Liver (tissue), 9 donors: ENCODE results near the gene SH3BP5. TPM values are rescaled to one million over a fixed set of nuclear protein-coding genes. Genes with fewer than 3 reads are reported as not detected.

ENCODE experiments used
- DNase-seq: peaks from one replicate; pipeline ENCODE4 v3.0.0-alpha.2; 2017; ENCODE audit warnings: low spot score
- H3K27ac ChIP-seq, 2 donors: one replicate each; pipeline ENCODE4 v1.7.0; 2013; ENCODE audit warnings: inconsistent platforms in 2 of 2, low read length in 2 of 2, control low read depth in 1 of 2, low read depth in 1 of 2, mild to moderate bottlenecking in 1 of 2
- H3K27me3 ChIP-seq, 4 donors: one replicate each; pipeline versions ENCODE4 v1.6.1 to v1.7.0; 2013; ENCODE audit warnings: low read length in 3 of 4, inconsistent platforms in 1 of 4, mild to moderate bottlenecking in 1 of 4, moderate library complexity in 1 of 4; ENCODE audit not compliant: control insufficient read depth in 4 of 4, insufficient read depth in 4 of 4
- H3K36me3 ChIP-seq, 4 donors: one replicate each; pipeline versions ENCODE4 v1.6.1 to v1.7.0; 2013; ENCODE audit warnings: low read length in 3 of 4, mild to moderate bottlenecking in 3 of 4, low read depth in 1 of 4, moderate library complexity in 1 of 4; ENCODE audit not compliant: control insufficient read depth in 4 of 4, insufficient read depth in 3 of 4
- H3K4me1 ChIP-seq, 4 donors: one replicate each; pipeline versions ENCODE4 v1.6.1 to v1.7.0; 2013; ENCODE audit warnings: low read length in 3 of 4, mild to moderate bottlenecking in 3 of 4, moderate library complexity in 1 of 4; ENCODE audit not compliant: control insufficient read depth in 4 of 4, insufficient read depth in 4 of 4
- H3K4me3 ChIP-seq, 3 donors: one replicate each; pipeline versions ENCODE4 v1.6.1 to v1.7.0; 2013; ENCODE audit warnings: low read length in 3 of 3, control low read depth in 1 of 3, low read depth in 1 of 3, mild to moderate bottlenecking in 1 of 3
- H3K9ac ChIP-seq, 2 donors: one replicate each; pipeline ENCODE4 v1.7.0; 2013; ENCODE audit warnings: low read length in 2 of 2, mild to moderate bottlenecking in 2 of 2, moderate library complexity in 2 of 2, control low read depth in 1 of 2, low read depth in 1 of 2
- H3K9me3 ChIP-seq, 4 donors: one replicate each; pipeline versions ENCODE4 v1.6.1 to v1.7.0; 2013; ENCODE audit warnings: low read length in 3 of 4; ENCODE audit not compliant: control insufficient read depth in 4 of 4
- CTCF ChIP-seq: fragments of 150-350 bp; IDR thresholded peaks from 2 replicates; pipeline ENCODE4 v1.5.1; 2017; ENCODE audit warnings: improper control_type of control experiment, low read depth, low read length; ENCODE audit not compliant: missing input control
- EGR1 ChIP-seq, 2 donors: IDR thresholded peaks; 2 replicates each; pipeline ENCODE4 v1.6.1; 2016 to 2018; ENCODE audit warnings: antibody characterized with exemption in 2 of 2, low read depth in 2 of 2
- FOXA1 ChIP-seq: IDR thresholded peaks from 2 replicates; pipeline ENCODE4 v1.6.1; 2016; ENCODE audit warnings: antibody characterized with exemption
- FOXA2 ChIP-seq: IDR thresholded peaks from 2 replicates; pipeline ENCODE4 v1.6.1; 2016; ENCODE audit warnings: antibody characterized with exemption
- GABPA ChIP-seq, 2 donors: IDR thresholded peaks in 1 of 2; conservative IDR thresholded peaks in 1 of 2; 2 replicates each; pipeline ENCODE4 v1.6.1; 2016; ENCODE audit warnings: antibody characterized with exemption in 2 of 2, mild to moderate bottlenecking in 1 of 2, moderate library complexity in 1 of 2
- HNF4A ChIP-seq, 2 donors: conservative IDR thresholded peaks; 2 replicates each; pipeline ENCODE4 v1.6.1; 2016; ENCODE audit warnings: antibody characterized with exemption in 2 of 2, mild to moderate bottlenecking in 2 of 2
- HNF4G ChIP-seq: IDR thresholded peaks from 2 replicates; pipeline ENCODE4 v1.6.1; 2016; ENCODE audit warnings: antibody characterized with exemption
- JUND ChIP-seq, 2 donors: IDR thresholded peaks; 2 replicates each; pipeline ENCODE4 v1.6.1; 2016; ENCODE audit warnings: antibody characterized with exemption in 2 of 2
- MAX ChIP-seq: IDR thresholded peaks from 2 replicates; pipeline ENCODE4 v1.6.1; 2016; ENCODE audit warnings: antibody characterized with exemption
- NR2F2 ChIP-seq: IDR thresholded peaks from 2 replicates; pipeline ENCODE4 v1.6.1; 2016; ENCODE audit warnings: antibody characterized with exemption
- RAD21 ChIP-seq, 2 donors: IDR thresholded peaks; 2 replicates each; pipeline ENCODE4 v1.6.1; 2016; ENCODE audit warnings: antibody characterized with exemption in 2 of 2, mild to moderate bottlenecking in 2 of 2
- RXRA ChIP-seq, 2 donors: IDR thresholded peaks; 2 replicates each; pipeline ENCODE4 v1.6.1; 2017 to 2018; ENCODE audit warnings: antibody characterized with exemption in 2 of 2, mild to moderate bottlenecking in 1 of 2
- SP1 ChIP-seq: IDR thresholded peaks from 2 replicates; pipeline ENCODE4 v1.6.1; 2018; ENCODE audit warnings: antibody characterized with exemption, mild to moderate bottlenecking
- TAF1 ChIP-seq: conservative IDR thresholded peaks from 2 replicates; pipeline ENCODE4 v1.6.1; 2016; ENCODE audit warnings: antibody characterized with exemption, mild to moderate bottlenecking
- YY1 ChIP-seq: IDR thresholded peaks from 2 replicates; pipeline ENCODE4 v1.6.1; 2016; ENCODE audit warnings: antibody characterized with exemption, mild to moderate bottlenecking
- ZBTB33 ChIP-seq: IDR thresholded peaks from 2 replicates; pipeline ENCODE4 v1.6.1; 2016; ENCODE audit warnings: antibody characterized with exemption
- WGBS: extraction: QIAGEN DNeasy Blood & Tissue Kit; methylation state at CpG from one replicate; pipeline ENCODE4 v1.1.7; 2013; 5-methylcytosine and 5-hydroxymethylcytosine counted together
- polyA plus RNA-seq, 2 donors: library from polyadenylated mRNA; stranded (reverse) in 1 of 2; unstranded in 1 of 2; fragments of 200-250 nt in 1 of 2; fragments of >200 nt in 1 of 2; fragmentation: Nextera tagmentation in 1 of 2; extraction: Ambion mirVana in 1 of 2; gene quantifications; one replicate each; pipeline versions ENCODE4 v1.2.1 to v1.2.3, GENCODE V29; 2013 to 2015
- total RNA-seq, 2 donors: library from RNA; depleted of rRNA; stranded (reverse); fragments of >200 nt; gene quantifications; one replicate each; pipeline ENCODE4 v1.2.3, GENCODE V29; 2014
- TF ChIP-seq, protein P1 (sequence below): IDR thresholded peaks from 2 replicates; pipeline ENCODE4 v1.6.1; 2016; ENCODE audit warnings: antibody characterized with exemption, mild to moderate bottlenecking
- TF ChIP-seq, protein P2 (sequence below): IDR thresholded peaks from 2 replicates; pipeline ENCODE4 v1.6.1; 2016; ENCODE audit warnings: antibody characterized with exemption
- donor health status: healthy.
- donor health status: healthy.
- donor health status: healthy.
- donor health status: healthy.
- donor health status: healthy.

SH3BP5 gene
- total and polyA plus RNA-seq, 4 donors: 3.5 to 17.9 (median 11.8) TPM

DNA sequence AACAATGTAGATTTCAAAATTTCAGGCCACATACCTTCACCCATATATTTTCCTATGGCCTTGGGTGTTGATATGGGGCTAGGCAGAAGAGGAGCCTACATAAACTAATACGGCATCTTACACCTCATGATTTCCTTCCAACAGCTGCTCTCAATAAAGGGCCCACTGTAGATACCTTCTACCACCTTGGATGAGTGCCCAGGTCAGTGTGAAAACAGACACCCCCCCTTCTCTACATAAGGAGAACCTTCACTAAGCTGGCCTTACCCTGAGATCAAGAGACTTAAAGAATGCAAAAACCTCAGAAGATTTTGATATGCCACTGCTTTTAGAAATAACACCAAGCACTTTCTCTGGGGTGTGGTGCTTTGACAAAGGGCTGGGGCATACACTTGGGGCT lies 42.7 kb downstream of the SH3BP5 start:
- Histone ChIP-seq H3K27me3 (no peaks in the 10 kb centered on the region), H3K4me3 (no peak overlapping the region), H3K4me1 (peaks cover 0 to 14% (median 9%) of the 10 kb centered on the region in 4 donors), H3K27ac (no peak overlapping the region), H3K9ac (no peak overlapping the region), H3K36me3 (peaks cover 0 to 9% (median 0%) of the 10 kb centered on the region in 4 donors), H3K9me3 (no peaks in the 10 kb centered on the region)
- DNase-seq: no peak
- 90% methylated on average over 1 of the region's 1 CpG for WGBS
- TF ChIP-seq SP1 (no peak), HNF4G (no peak), HNF4A (conservative IDR thresholded peaks at IDR 0.05) (no peak), GABPA (IDR thresholded peaks at IDR 0.05 in 1 of 2, conservative IDR thresholded peaks at IDR 0.05 in 1 of 2) (no peak), FOXA2 (no peak), TAF1 (no peak), EGR1 (IDR thresholded peaks at IDR 0.05; ENCODE audit: low read depth in 2 of 2) (no peak), CTCF (no peak), FOXA1 (no peak), RXRA (IDR thresholded peaks at IDR 0.05) (no peak), JUND (IDR thresholded peaks at IDR 0.05) (no peak), ZBTB33 (no peak), NR2F2 (no peak), MAX (no peak), RAD21 (IDR thresholded peaks at IDR 0.05) (no peak), YY1 (no peak)
- TF ChIP-seq, protein P1, sequence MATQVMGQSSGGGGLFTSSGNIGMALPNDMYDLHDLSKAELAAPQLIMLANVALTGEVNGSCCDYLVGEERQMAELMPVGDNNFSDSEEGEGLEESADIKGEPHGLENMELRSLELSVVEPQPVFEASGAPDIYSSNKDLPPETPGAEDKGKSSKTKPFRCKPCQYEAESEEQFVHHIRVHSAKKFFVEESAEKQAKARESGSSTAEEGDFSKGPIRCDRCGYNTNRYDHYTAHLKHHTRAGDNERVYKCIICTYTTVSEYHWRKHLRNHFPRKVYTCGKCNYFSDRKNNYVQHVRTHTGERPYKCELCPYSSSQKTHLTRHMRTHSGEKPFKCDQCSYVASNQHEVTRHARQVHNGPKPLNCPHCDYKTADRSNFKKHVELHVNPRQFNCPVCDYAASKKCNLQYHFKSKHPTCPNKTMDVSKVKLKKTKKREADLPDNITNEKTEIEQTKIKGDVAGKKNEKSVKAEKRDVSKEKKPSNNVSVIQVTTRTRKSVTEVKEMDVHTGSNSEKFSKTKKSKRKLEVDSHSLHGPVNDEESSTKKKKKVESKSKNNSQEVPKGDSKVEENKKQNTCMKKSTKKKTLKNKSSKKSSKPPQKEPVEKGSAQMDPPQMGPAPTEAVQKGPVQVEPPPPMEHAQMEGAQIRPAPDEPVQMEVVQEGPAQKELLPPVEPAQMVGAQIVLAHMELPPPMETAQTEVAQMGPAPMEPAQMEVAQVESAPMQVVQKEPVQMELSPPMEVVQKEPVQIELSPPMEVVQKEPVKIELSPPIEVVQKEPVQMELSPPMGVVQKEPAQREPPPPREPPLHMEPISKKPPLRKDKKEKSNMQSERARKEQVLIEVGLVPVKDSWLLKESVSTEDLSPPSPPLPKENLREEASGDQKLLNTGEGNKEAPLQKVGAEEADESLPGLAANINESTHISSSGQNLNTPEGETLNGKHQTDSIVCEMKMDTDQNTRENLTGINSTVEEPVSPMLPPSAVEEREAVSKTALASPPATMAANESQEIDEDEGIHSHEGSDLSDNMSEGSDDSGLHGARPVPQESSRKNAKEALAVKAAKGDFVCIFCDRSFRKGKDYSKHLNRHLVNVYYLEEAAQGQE: no peak
- TF ChIP-seq, protein P2, sequence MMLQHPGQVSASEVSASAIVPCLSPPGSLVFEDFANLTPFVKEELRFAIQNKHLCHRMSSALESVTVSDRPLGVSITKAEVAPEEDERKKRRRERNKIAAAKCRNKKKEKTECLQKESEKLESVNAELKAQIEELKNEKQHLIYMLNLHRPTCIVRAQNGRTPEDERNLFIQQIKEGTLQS: no peak
